Measurements from ENCODE around the gene LLGL1. TPM values are rescaled to one million over a fixed set of nuclear protein-coding genes. Genes with fewer than 3 reads are reported as not detected.

LLGL1 gene
- total RNA-seq, 1 donor from 2014 or later = 70.5 TPM

- H3F3A ChIP-seq (ENCODE audit: low read depth) = peaks cover 8% of the 10 kb centered on the region
- Mint-ChIP-seq H3K27ac (peak overlapping the region; percentile 98), H3K4me1 (peaks cover 63% of the 10 kb centered on the region), H3K36me3 (peaks cover 10% of the 10 kb centered on the region), H3K27me3 (ENCODE audit: insufficient read depth, low read depth) (peaks cover 6% of the 10 kb centered on the region), H3K9me3 (no peaks in the 10 kb centered on the region), H3K4me3 (peak overlapping the region; percentile 80)
- H3K9ac ChIP-seq = no peak overlapping the region
- no peaks in the 10 kb centered on the region for H3K36me3 ChIP-seq
- H3K4me2 ChIP-seq = peak overlapping the region; percentile 79
- peaks cover 73% of the 10 kb centered on the region for H4K20me1 ChIP-seq (ENCODE audit: low read depth)
- DNase-seq (ENCODE audit: low spot score) = peak; percentile 89
- no peak for TF ChIP-seq EZH2phosphoT487 (IDR thresholded peaks at IDR 0.05)
- TF ChIP-seq EZH2 (IDR thresholded peaks at IDR 0.05) = no peak
- no peak for TF ChIP-seq CTCF (IDR thresholded peaks at IDR 0.05)
- no peaks in the 10 kb centered on the region for H3K9me3 ChIP-seq (ENCODE audit: low read depth)
- peaks cover 76% of the 10 kb centered on the region for H3K79me2 ChIP-seq (ENCODE audit: low read depth)
- H3K27ac ChIP-seq = peak overlapping the region; percentile 70
- H3K27me3 ChIP-seq = no peaks in the 10 kb centered on the region
- H3K4me1 ChIP-seq = peaks cover 50% of the 10 kb centered on the region
- no peak overlapping the region for H2AFZ ChIP-seq (replicated peaks)
- H3K4me3 ChIP-seq = peak overlapping the region; percentile 39
Observed at GRCh38 chr17:18231164-18231563, 5.7 kb downstream of the LLGL1 start.

GRCh38 chr17:18233803-18234518 lies 8.5 kb downstream of the LLGL1 start:
- Mint-ChIP-seq H3K4me1 (peaks cover 38% of the 10 kb centered on the region), H3K36me3 (peaks cover 19% of the 10 kb centered on the region), H3K9me3 (no peaks in the 10 kb centered on the region), H3K4me3 (no peak overlapping the region), H3K27me3 (ENCODE audit: insufficient read depth, low read depth) (peaks cover 6% of the 10 kb centered on the region), H3K27ac (no peak overlapping the region)
- DNase-seq (ENCODE audit: low spot score) = no peak
- H3K9ac ChIP-seq = no peak overlapping the region
- no peak overlapping the region for H2AFZ ChIP-seq (replicated peaks)
- no peaks in the 10 kb centered on the region for H3K27me3 ChIP-seq
- peaks cover 8% of the 10 kb centered on the region for H3F3A ChIP-seq (ENCODE audit: low read depth)
- TF ChIP-seq EZH2phosphoT487 (IDR thresholded peaks at IDR 0.05) (no peak), CTCF (IDR thresholded peaks at IDR 0.05) (no peak), EZH2 (IDR thresholded peaks at IDR 0.05) (no peak)
- H3K4me3 ChIP-seq = no peak overlapping the region
- no peaks in the 10 kb centered on the region for H3K9me3 ChIP-seq (ENCODE audit: low read depth)
- no peak overlapping the region for H3K4me2 ChIP-seq
- peaks cover 45% of the 10 kb centered on the region for H4K20me1 ChIP-seq (ENCODE audit: low read depth)
- H3K36me3 ChIP-seq = no peaks in the 10 kb centered on the region
- H3K27ac ChIP-seq = no peak overlapping the region
- peaks cover 48% of the 10 kb centered on the region for H3K79me2 ChIP-seq (ENCODE audit: low read depth)
- peaks cover 28% of the 10 kb centered on the region for H3K4me1 ChIP-seq

- no peak overlapping the region for H2AFZ ChIP-seq (replicated peaks)
- H3F3A ChIP-seq (ENCODE audit: low read depth) = peaks cover 8% of the 10 kb centered on the region
Observed at GRCh38 chr17:18234853-18235380, 9.5 kb downstream of the LLGL1 start.

More at GRCh38 chr17:18234853-18235380, 9.5 kb downstream of the LLGL1 start:
- Mint-ChIP-seq H3K27ac (no peak overlapping the region), H3K4me1 (peaks cover 29% of the 10 kb centered on the region), H3K36me3 (peaks cover 28% of the 10 kb centered on the region), H3K4me3 (no peak overlapping the region), H3K9me3 (no peaks in the 10 kb centered on the region), H3K27me3 (ENCODE audit: insufficient read depth, low read depth) (peaks cover 4% of the 10 kb centered on the region)
- peaks cover 35% of the 10 kb centered on the region for H4K20me1 ChIP-seq (ENCODE audit: low read depth)
- peaks cover 21% of the 10 kb centered on the region for H3K4me1 ChIP-seq
- H3K79me2 ChIP-seq (ENCODE audit: low read depth) = peaks cover 39% of the 10 kb centered on the region
- TF ChIP-seq CTCF (IDR thresholded peaks at IDR 0.05) (no peak), EZH2phosphoT487 (IDR thresholded peaks at IDR 0.05) (no peak), EZH2 (IDR thresholded peaks at IDR 0.05) (no peak)
- no peak for DNase-seq (ENCODE audit: low spot score)
- no peaks in the 10 kb centered on the region for H3K9me3 ChIP-seq (ENCODE audit: low read depth)
- no peak overlapping the region for H3K27ac ChIP-seq
- H3K4me2 ChIP-seq = no peak overlapping the region
- no peaks in the 10 kb centered on the region for H3K36me3 ChIP-seq
- no peak overlapping the region for H3K9ac ChIP-seq
- no peaks in the 10 kb centered on the region for H3K27me3 ChIP-seq
- H3K4me3 ChIP-seq = no peak overlapping the region
